Fibroblast of skin of left quadriceps (primary cell): ENCODE data around the gene FUOM.
"Not testable (repeated sequence)": the region's sequence is repeated elsewhere in the genome, so short reads cannot be mapped to it uniquely, and the experiment has no call there.

Experiments used
- DNase-seq, 2 experiments: peaks; one replicate each; pipeline ENCODE4 v3.0.0-alpha.2; 2013; ENCODE audit warnings: low read depth in 2 of 2

FUOM gene

GRCh38 chr10:133368153-133368552 is 10.3 kb upstream of the FUOM start:
- DNase-seq, result no peak

- DNase-seq, result not testable (repeated sequence)
These were observed 9.6 kb upstream of the FUOM start for GRCh38 chr10:133367461-133367860.

GRCh38 chr10:133366751-133367150 is 8.9 kb upstream of the FUOM start:
- DNase-seq, result no peak

- no peak for DNase-seq
These were observed 8.3 kb upstream of the FUOM start for GRCh38 chr10:133366130-133366478.

- DNase-seq, result no peak
These were observed 7.8 kb upstream of the FUOM start for GRCh38 chr10:133365461-133366129.

- no peak for DNase-seq
These were observed 7.0 kb upstream of the FUOM start for GRCh38 chr10:133364645-133365431.

GRCh38 chr10:133362846-133363245 is 5.0 kb upstream of the FUOM start:
- DNase-seq, result no peak

- no peak for DNase-seq
These were observed 4.1 kb upstream of the FUOM start for GRCh38 chr10:133361773-133362441.

GRCh38 chr10:133361227-133361626 is 3.4 kb upstream of the FUOM start:
- DNase-seq, result no peak

GRCh38 chr10:133359972-133360610 is 2.3 kb upstream of the FUOM start:
- no peak for DNase-seq

- DNase-seq, result no peak
These were observed 1.7 kb upstream of the FUOM start for GRCh38 chr10:133359554-133359971.

GRCh38 chr10:133358925-133359310 is 1.1 kb upstream of the FUOM start:
- no peak for DNase-seq

- no peak for DNase-seq
These were observed 524 bp upstream of the FUOM start for GRCh38 chr10:133358162-133358924.

GRCh38 chr10:133356549-133357284 is 1.1 kb downstream of the FUOM start:
- DNase-seq, result no peak

- no peak for DNase-seq
These were observed 1.8 kb downstream of the FUOM start for GRCh38 chr10:133355991-133356390.

GRCh38 chr10:133355266-133355665 is 2.6 kb downstream of the FUOM start:
- no peak for DNase-seq

GRCh38 chr10:133354672-133355240 is 3.1 kb downstream of the FUOM start:
- no peak for DNase-seq

GRCh38 chr10:133353988-133354605 is 3.7 kb downstream of the FUOM start:
- no peak for DNase-seq

- DNase-seq, result no peak
These were observed 4.4 kb downstream of the FUOM start for GRCh38 chr10:133353202-133353959.
